ENCODE data around the gene CEP41.

Gene CEP41

GRCh38 chr7:130394421-130395195 lies 46.2 kb downstream of the CEP41 start:
- H3K9me3 ChIP-seq (ENCODE audit: severe bottlenecking) = no peaks in the 10 kb centered on the region
- H3K4me3 ChIP-seq (ENCODE audit: low read depth, low read length) = no peak overlapping the region
- H3K27me3 ChIP-seq (ENCODE audit: insufficient read depth, low read depth, severe bottlenecking) = no peaks in the 10 kb centered on the region
- H3K36me3 ChIP-seq = peaks cover 5% of the 10 kb centered on the region; the same call in 1 of the 2 replicates
- TF ChIP-seq, protein P1, sequence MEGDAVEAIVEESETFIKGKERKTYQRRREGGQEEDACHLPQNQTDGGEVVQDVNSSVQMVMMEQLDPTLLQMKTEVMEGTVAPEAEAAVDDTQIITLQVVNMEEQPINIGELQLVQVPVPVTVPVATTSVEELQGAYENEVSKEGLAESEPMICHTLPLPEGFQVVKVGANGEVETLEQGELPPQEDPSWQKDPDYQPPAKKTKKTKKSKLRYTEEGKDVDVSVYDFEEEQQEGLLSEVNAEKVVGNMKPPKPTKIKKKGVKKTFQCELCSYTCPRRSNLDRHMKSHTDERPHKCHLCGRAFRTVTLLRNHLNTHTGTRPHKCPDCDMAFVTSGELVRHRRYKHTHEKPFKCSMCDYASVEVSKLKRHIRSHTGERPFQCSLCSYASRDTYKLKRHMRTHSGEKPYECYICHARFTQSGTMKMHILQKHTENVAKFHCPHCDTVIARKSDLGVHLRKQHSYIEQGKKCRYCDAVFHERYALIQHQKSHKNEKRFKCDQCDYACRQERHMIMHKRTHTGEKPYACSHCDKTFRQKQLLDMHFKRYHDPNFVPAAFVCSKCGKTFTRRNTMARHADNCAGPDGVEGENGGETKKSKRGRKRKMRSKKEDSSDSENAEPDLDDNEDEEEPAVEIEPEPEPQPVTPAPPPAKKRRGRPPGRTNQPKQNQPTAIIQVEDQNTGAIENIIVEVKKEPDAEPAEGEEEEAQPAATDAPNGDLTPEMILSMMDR (IDR thresholded peaks at IDR 0.05; ENCODE audit: low read depth, low read length) = no peak
- no peak overlapping the region for H3K27ac ChIP-seq
- no peak for DNase-seq

DNA sequence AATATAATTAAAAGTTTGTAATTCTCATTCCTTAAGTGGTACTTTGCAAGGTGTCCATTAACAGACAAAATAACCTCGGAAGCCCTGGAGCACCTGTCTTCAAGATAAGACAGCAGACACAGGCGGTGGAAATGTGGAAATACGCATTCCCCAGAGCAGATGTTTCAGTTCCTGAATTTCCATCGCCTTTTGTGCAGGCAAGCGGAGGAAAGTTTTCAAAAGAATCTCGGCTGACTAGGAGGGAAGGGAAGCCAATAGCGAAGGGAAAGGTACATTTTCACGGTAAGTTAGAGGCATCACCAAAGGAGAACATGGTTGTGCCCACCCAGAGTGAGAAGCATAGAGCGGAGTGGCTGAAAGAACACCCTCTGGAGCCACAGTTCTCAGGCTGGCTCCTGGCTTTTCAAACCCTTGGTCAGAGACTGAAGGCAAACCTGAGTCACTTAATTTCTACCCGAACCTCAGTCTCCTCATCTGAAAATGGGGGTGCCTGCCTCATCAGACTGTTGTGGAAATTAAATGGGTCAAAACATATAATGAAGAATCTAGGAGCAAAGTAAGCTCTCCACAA lies 46.9 kb downstream of the CEP41 start:
- no peak for DNase-seq
- Histone ChIP-seq H3K27ac (no peak overlapping the region), H3K4me3 (ENCODE audit: low read depth, low read length) (no peak overlapping the region), H3K36me3 (peaks cover 5% of the 10 kb centered on the region; the same call in 1 of the 2 replicates), H3K9me3 (ENCODE audit: severe bottlenecking) (no peaks in the 10 kb centered on the region), H3K27me3 (ENCODE audit: insufficient read depth, low read depth, severe bottlenecking) (no peaks in the 10 kb centered on the region)
- TF ChIP-seq, protein P1 (IDR thresholded peaks at IDR 0.05; ENCODE audit: low read depth, low read length) = no peak

DNA sequence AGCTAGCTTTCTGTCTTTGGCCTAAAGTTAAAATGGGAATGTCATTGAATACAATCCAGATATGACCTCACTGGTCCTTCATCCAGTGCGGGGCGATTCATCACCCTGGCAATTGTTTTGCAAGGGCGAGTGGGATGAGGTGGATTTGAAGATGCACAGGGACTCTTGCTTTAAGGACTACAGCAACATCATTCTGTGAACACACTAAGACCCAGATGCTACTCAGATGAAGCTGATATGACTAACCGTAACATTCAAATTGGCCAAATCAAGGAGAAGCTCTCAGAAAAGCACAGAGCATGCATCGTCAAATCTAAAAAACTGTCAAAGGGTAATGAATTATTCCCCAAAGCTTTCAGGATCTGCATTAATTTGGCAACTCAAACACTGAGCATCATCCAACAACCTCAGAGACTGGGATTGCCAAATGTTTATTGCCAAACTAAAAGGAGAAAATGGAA lies 47.7 kb downstream of the CEP41 start:
- H3K4me3 ChIP-seq (ENCODE audit: low read depth, low read length) = no peak overlapping the region
- TF ChIP-seq, protein P1 (IDR thresholded peaks at IDR 0.05; ENCODE audit: low read depth, low read length) = no peak
- H3K36me3 ChIP-seq = peaks cover 5% of the 10 kb centered on the region; the same call in 1 of the 2 replicates
- no peak overlapping the region for H3K27ac ChIP-seq
- DNase-seq = no peak
- no peaks in the 10 kb centered on the region for H3K9me3 ChIP-seq (ENCODE audit: severe bottlenecking)
- H3K27me3 ChIP-seq (ENCODE audit: insufficient read depth, low read depth, severe bottlenecking) = no peaks in the 10 kb centered on the region

DNA sequence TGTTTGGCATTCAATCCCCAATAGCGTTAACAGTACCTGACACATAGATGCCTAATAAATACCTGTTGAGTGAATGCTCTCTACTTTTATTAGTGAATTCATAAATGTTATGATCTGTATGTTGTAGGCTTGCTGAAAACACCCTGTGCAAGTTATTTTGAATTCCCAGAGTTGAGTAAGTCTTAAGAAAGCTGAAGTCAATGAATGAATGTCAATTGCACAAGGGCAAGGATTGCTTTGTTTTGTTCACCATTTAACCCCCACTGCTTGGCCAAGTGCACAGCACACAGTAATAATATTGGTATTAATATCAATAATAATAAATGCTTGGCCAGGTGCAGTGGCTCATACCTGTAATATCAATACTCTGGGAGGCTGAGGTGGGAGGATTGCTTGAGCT lies 50.3 kb downstream of the CEP41 start:
- no peak for DNase-seq
- Histone ChIP-seq H3K4me3 (ENCODE audit: low read depth, low read length) (no peak overlapping the region), H3K9me3 (ENCODE audit: severe bottlenecking) (no peaks in the 10 kb centered on the region), H3K27me3 (ENCODE audit: insufficient read depth, low read depth, severe bottlenecking) (no peaks in the 10 kb centered on the region), H3K27ac (no peak overlapping the region), H3K36me3 (no peaks in the 10 kb centered on the region)
- TF ChIP-seq, protein P1 (IDR thresholded peaks at IDR 0.05; ENCODE audit: low read depth, low read length) = no peak

GRCh38 chr7:130388671-130389070 lies 52.1 kb downstream of the CEP41 start:
- no peak for DNase-seq
- no peak overlapping the region for H3K4me3 ChIP-seq (ENCODE audit: low read depth, low read length)
- H3K27ac ChIP-seq = no peak overlapping the region
- H3K27me3 ChIP-seq (ENCODE audit: insufficient read depth, low read depth, severe bottlenecking) = no peaks in the 10 kb centered on the region
- H3K36me3 ChIP-seq = no peaks in the 10 kb centered on the region
- TF ChIP-seq, protein P1 (IDR thresholded peaks at IDR 0.05; ENCODE audit: low read depth, low read length) = no peak
- H3K9me3 ChIP-seq (ENCODE audit: severe bottlenecking) = no peaks in the 10 kb centered on the region
